ENCODE measurements around the gene PLA2G6. TPM values are rescaled to one million over a fixed set of nuclear protein-coding genes. Genes with fewer than 3 reads are reported as not detected.

The PLA2G6 gene
- total RNA-seq, 4 donors from 2014 or later, result 12.9 to 24.2 (median 14.2) TPM

GRCh38 chr22:38171927-38172831 is 9.5 kb downstream of the PLA2G6 start:
- Histone ChIP-seq H3K4me1 (peaks cover 26 to 69% (median 48%) of the 10 kb centered on the region in 3 donors), H3K9me3 (no peaks in the 10 kb centered on the region), H3K27me3 (no peaks in the 10 kb centered on the region), H3K36me3 (peaks cover 0 to 14% (median 0%) of the 10 kb centered on the region in 3 donors), H3K4me3 (no peak overlapping the region), H3K27ac (peak overlapping the region; percentile 54 to 80 (median 75))
- no peak for DNase-seq
- TF ChIP-seq POLR2A (IDR thresholded peaks at IDR 0.05) (no peak), CTCF (IDR thresholded peaks at IDR 0.05) (no peak)
- 32 to 36% methylated on average over 13 to 16 of the region's 16 CpGs for WGBS, 2 donors
- intact Hi-C loops (cut with DNase I), result no loop called here

GRCh38 chr22:38170469-38170868 is 11.2 kb downstream of the PLA2G6 start:
- no peak for TF ChIP-seq CTCF (IDR thresholded peaks at IDR 0.05)
- no peak for TF ChIP-seq POLR2A (IDR thresholded peaks at IDR 0.05)
- Histone ChIP-seq H3K4me3 (no peak overlapping the region), H3K36me3 (peaks cover 0 to 20% (median 0%) of the 10 kb centered on the region in 3 donors), H3K9me3 (no peaks in the 10 kb centered on the region), H3K27me3 (no peaks in the 10 kb centered on the region), H3K4me1 (peaks cover 15 to 69% (median 41%) of the 10 kb centered on the region in 3 donors), H3K27ac (no peak overlapping the region)
- 97 to 99% methylated on average over 5 of the region's 5 CpGs for WGBS, 2 donors
- intact Hi-C loops (cut with DNase I), result no loop called here
- DNase-seq, result no peak

GRCh38 chr22:38169116-38169515 is 12.5 kb downstream of the PLA2G6 start:
- no peaks in the 10 kb centered on the region for H3K9me3 ChIP-seq
- H3K4me1 ChIP-seq, result peaks cover 14 to 69% (median 43%) of the 10 kb centered on the region in 3 donors
- peaks cover 0 to 25% (median 0%) of the 10 kb centered on the region in 3 donors for H3K36me3 ChIP-seq
- no peak for TF ChIP-seq POLR2A (IDR thresholded peaks at IDR 0.05)
- TF ChIP-seq CTCF (IDR thresholded peaks at IDR 0.05), result no peak
- no peak overlapping the region for H3K27ac ChIP-seq
- WGBS, 2 donors, result 90 to 97% methylated on average over 13 to 17 of the region's 17 CpGs
- DNase-seq, result no peak
- no peak overlapping the region for H3K4me3 ChIP-seq
- intact Hi-C loops (cut with DNase I), result no loop called here
- no peaks in the 10 kb centered on the region for H3K27me3 ChIP-seq

- Histone ChIP-seq H3K9me3 (no peaks in the 10 kb centered on the region), H3K27me3 (no peaks in the 10 kb centered on the region), H3K4me1 (peaks cover 12 to 62% (median 39%) of the 10 kb centered on the region in 3 donors), H3K27ac (peak overlapping the region in 3 of 4 donors; percentile 38 to 47 (median 44)), H3K4me3 (no peak overlapping the region), H3K36me3 (peaks cover 0 to 25% (median 0%) of the 10 kb centered on the region in 3 donors)
- no peak for DNase-seq
- intact Hi-C loops (cut with DNase I), result no loop called here
- TF ChIP-seq CTCF (IDR thresholded peaks at IDR 0.05) (no peak), POLR2A (IDR thresholded peaks at IDR 0.05) (no peak)
- WGBS, 2 donors, result 43 to 48% methylated on average over 3 to 6 of the region's 7 CpGs
Measured at GRCh38 chr22:38167988-38168407, 13.6 kb downstream of the PLA2G6 start.

- no peaks in the 10 kb centered on the region for H3K27me3 ChIP-seq
- no peaks in the 10 kb centered on the region for H3K9me3 ChIP-seq
- H3K36me3 ChIP-seq, result peaks cover 0 to 28% (median 0%) of the 10 kb centered on the region in 3 donors
- intact Hi-C loops (cut with DNase I), result no loop called here
- TF ChIP-seq CTCF (IDR thresholded peaks at IDR 0.05), result no peak
- TF ChIP-seq POLR2A (IDR thresholded peaks at IDR 0.05), result no peak
- H3K27ac ChIP-seq, result no peak overlapping the region
- WGBS, 2 donors, result 80 to 87% methylated on average over 13 of the region's 13 CpGs
- peaks cover 5 to 46% (median 24%) of the 10 kb centered on the region in 3 donors for H3K4me1 ChIP-seq
- no peak overlapping the region for H3K4me3 ChIP-seq
- DNase-seq, result no peak
Measured at GRCh38 chr22:38165922-38166593, 15.6 kb downstream of the PLA2G6 start.

Measured in esophagus squamous epithelium (tissue), 5 donors.